T-helper 2 cell (primary cell): ENCODE results near the gene KCNN1.
A peak's percentile ranks its signal among the peaks of the same experiment; 100 is the strongest.
"Not testable (repeated sequence)": the region's sequence is repeated elsewhere in the genome, so short reads cannot be mapped to it uniquely, and the experiment has no call there.

Experiments used
- DNase-seq, 5 experiments: peaks; one replicate each; pipeline versions ENCODE4 v3.0.0 to v3.0.0-alpha.2; 2012 to 2022
- total RNA-seq, 2 donors: gene quantifications; one replicate each; lab custom pipeline; 2026; lab: John Stamatoyannopoulos, UW

Gene KCNN1
- total RNA-seq = 0 to 0.20 reads per million in 2 donors

DNA sequence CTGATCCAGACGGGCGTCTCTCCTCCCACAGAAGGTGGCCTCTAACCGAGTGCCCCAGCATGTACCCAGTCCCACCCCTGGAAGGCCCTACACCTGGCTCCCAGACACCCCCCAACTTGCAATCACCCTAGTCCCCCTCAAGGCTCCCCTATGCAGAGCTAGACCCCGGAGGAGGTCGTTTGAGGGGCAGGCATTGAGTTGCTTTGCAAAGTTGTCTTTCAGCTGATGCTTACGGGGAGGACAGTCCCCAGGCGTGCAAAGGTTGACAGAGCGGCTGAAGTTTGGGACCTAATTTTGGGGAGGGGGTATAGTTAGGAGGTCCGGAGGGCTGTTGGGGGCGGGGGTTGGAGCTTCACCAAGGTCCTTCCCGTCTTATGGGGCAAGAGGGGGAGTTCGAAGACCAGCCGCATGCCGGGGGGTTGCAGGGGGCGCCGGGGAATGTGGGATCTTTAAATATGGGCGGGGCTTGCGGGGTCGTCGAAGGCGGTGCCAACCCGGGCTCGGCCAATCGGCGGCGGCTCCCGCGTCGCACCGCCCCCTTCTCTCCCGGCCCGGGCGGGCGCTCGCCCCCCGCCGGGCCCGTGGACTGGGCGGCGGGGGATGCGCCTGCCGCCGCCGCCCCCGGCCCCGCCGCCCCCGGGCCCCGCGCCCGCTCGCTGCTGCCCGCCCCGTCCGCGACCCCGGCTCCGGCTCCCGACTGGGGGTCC lies at the start of gene KCNN1:
Gene KCNN1, plus strand, starts transcription at position 558 of the 707 bp plus-strand sequence. CDS start 6,782 bp downstream, outside the sequence.
- no peak for DNase-seq

DNA sequence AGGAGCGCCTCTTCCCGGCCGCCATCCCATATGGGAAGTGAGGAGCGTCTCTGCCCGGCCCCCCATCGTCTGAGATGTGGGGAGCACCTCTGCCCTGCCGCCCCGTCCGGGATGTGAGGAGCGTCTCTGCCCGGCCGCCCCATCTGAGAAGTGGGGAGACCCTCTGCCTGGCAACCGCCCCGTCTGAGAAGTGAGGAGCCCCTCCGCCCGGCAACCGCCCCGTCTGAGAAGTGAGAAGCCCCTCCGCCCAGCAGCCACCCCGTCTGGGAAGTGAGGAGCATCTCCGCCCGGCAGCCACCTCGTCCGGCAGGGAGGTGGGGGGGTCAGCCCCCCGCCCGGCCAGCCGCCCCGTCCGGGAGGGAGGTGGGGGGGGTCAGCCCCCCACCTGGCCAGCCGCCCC lies 48.8 kb upstream of the KCNN1 start:
- DNase-seq = not testable (repeated sequence)

DNA sequence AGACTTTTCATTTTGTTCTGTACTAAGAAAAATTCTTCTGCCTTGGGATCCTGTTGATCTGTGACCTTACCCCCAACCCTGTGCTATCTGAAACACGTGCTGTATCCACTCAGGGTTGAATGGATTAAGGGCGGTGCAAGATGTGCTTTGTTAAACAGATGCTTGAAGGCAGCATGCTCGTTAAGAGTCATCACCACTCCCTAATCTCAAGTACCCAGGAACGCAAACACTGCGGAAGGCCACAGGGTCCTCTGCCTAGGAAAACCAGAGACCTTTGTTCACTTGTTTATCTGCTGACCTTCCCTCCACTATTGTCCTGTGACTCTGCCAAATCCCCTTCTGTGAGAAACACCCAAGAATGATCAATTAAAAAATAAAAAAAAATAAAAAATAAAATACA lies 47.8 kb upstream of the KCNN1 start:
- DNase-seq = not testable (repeated sequence)

DNA sequence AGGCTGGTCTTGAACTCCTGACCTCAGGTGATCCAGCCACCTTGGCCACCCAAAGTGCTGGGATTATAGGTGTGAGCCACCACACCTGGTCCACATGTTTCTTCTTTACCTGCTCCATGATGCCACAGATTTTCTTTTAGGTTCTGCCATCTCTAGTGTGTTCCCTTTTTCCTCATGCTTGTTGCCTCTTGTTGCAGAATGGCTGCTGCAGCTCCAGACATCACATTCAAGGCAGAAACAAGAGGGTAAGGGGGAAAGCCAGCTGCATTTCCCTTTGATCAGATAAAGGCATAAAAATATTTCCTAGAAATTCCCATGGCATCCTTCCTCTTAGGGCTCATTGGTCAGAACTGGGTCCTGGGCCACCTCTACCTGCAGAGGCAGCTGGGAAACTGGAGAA lies 46.4 kb upstream of the KCNN1 start:
- DNase-seq = no peak

DNA sequence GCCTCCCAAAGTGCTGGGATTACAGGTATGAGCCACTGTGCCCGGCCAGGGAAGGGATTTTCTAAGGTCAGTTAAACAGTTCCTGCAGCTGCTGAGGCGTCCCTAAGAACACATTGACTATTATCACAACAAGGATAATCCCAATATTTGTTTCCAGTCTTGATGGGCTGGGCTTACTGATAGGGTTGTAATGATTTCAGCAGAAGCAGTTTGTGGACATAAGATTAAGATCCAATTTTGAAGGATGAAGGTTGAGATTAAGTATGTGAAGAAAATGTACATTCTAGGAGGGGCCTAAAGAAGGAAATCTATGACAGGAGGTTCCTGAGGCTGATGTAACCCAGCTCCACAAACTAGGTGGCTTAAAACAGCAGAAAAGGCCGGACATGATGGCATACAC lies 44.8 kb upstream of the KCNN1 start:
- no peak for DNase-seq

DNA sequence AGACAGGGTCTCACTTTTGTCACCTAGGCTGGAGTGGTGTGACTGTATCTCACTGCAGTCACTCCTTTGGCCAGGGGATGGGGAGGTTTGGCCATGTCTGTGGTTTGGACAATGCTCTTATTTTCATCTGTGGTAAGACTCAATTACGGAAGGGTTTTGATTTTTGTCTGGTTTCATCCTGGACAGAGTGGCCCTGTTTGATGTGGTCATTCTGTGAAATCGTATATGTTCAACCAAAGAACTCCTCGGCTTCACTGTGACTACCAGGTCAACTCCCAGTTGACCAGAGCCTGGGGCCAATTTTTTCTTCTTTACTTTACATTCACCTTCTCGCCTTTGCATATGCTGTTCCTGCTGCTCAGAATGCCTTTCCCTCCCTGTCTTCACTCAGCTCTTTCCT lies 40.9 kb upstream of the KCNN1 start:
- no peak for DNase-seq

DNA sequence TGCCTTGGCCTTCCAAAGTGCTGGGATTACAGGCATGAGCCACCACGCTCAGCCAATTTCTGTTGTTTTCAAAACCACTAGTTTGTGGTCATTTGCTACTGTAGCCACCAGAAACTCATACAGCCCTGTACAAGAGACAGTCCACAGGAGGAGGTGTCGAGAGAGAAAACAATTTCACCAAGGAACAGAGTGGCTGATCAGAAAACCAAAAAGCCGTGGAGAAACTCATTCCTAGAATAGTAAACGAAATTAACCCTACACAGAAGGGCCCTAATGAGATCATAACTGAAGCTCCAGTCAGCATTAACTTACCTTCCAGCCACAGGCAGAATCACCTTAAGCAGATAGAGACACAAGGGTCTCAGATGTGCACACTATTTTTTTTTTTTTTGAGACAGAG lies 37.9 kb upstream of the KCNN1 start:
- peak in 1 of 5 experiments; percentile 25 for DNase-seq

DNA sequence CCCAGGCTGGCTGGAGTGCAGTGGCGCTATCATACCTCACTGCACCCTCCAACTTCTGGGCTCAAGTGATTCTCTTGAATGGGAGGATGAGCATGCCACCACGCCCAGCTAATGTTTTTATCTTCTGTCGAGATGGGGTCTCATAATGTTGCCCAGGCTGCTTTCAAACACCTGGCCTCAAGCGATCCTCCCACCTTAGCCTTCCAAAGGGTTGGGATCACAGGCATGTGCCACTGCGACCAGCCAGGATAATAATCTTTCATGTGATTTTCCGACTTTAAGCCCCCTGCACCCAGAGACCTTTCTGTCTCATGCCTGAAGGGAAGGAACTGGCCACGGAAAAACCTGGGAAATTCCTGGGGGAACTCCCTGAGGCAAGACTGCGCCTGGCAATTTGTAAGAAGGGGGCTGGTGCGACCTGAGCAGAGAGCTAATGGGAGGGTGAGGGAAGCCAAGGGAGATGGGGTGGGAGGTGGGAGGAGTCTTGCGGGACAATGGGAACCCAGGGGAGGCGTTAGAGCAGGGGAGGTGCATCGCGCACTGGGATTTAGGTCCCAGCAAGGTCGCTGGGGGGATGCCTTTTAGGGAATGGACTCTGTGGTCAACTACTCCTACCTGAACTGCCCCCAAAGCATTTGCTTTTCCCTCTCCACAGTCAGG lies 35.2 kb upstream of the KCNN1 start:
- DNase-seq = no peak

DNA sequence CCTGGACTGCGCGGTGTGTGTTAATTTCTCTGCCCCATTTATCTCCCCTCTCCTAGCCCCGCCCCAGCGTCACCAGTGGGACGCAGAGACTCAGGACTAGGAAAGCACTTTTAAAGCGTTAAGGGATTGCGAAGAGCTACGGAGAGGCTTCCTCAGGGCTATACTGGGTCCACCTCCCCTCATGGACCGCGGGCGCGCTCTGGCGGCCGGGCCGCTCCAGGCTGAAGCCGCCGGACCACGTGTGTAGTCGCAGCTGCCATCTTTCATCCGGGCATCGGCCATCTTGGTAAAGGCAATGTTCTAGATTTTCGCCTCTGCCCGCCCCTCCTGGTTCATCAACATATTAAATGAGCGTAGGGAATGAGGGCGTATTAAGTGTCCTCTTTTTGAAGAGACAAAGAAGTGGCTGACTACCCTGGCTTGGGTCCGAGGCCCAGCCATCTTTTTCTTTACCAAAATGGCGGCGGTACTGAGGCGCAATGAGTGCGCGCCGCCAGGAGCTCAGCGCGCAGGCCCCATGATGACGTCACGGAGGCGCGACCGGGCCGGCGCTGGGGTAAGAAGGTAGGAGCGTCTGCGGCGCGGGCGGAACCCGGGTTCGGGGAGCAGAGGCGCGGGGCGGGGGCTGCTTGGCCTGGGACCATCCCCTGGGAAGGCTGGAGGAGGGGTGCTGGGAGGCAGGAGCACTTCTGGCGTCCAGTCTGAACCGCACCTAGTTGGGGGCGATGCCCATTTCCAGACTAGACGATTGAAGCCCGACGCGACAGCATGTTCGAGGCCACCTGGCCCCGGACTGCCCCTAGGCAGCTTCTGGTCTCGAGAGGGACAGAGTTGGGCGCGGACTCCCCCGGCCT lies 34.2 kb upstream of the KCNN1 start, which contains the start of gene CCDC124:
Gene CCDC124, plus strand, starts transcription at position 531 of the 854 bp plus-strand sequence. CDS start 3,406 bp downstream, outside the sequence.
- peak; percentile 81 to 95 (median 87) for DNase-seq

DNA sequence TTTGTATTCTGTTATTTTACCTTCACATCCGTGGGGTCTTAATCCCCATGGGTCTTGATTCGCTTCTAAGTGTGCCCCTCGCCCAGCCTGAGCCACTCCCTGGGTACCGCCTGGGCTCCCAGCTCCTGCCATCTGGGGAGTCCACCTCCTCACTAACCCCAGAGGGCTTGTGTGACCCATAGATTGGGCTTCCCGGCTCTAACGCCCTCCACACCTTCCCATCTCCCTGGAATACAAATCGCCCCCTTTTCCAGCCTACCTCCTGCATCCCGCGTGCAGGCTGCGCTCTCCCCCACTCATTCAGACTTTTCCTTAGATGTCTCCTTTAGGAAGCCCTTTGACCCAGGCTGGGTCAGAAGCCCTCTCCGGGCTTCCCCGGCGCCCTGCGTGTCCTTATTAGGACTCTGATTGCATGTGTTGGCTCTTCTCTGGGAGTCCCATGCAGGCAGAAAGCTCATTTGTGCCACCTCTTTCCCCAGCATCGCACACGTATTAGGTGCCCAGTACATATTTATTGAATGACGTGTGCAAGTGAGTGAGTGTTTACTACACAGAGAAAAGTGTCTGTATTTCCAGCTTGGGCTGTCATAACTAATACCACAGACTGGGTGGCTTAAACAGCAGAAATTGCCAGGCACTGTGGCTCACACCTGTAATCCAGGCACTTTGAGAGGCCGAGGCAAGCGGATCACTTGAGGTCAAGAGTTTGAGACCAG lies 33.3 kb upstream of the KCNN1 start:
- no peak for DNase-seq

DNA sequence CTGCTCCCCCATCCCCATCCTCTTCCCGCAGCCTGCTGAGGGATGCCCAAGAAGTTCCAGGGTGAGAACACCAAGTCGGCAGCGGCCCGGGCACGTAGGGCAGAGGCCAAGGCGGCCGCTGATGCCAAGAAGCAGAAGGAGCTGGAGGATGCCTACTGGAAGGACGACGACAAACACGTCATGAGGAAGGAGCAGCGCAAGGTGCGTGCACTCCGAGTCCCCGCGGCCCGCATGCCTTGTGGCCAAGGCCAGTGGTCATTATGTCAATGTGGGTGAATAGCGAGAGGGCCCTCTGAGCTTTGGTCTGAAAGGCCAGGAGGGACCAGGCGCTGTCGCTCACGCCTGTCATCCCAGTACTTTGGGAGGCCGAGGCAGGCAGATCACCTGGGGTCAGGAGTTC lies 30.5 kb upstream of the KCNN1 start:
- no peak for DNase-seq

DNA sequence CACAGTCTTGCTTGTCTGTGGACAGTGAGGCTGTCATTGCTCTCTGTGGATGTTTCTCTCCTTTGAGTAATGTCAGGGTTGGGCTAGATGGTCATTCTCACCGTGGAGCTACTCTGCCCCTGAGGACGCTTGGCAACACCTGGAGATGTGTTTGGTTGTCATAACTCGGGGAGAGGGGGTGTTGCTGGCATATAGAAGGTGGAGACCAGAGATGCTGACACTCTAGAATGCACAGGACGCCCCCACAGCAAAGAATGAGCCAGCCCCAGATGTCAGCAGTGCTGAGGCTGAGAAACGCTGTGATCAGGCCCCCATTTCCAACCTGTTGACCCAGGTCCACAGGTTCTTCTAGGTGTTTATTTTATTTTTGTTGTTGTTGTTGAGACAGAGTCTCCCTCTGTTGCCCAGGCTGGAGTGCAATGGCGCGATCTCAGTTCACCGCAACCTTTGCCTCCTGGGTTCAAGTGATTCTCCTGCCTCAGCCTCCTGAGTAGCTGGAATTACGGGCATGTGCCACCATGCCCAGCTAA lies 29.5 kb upstream of the KCNN1 start:
- DNase-seq = no peak

DNA sequence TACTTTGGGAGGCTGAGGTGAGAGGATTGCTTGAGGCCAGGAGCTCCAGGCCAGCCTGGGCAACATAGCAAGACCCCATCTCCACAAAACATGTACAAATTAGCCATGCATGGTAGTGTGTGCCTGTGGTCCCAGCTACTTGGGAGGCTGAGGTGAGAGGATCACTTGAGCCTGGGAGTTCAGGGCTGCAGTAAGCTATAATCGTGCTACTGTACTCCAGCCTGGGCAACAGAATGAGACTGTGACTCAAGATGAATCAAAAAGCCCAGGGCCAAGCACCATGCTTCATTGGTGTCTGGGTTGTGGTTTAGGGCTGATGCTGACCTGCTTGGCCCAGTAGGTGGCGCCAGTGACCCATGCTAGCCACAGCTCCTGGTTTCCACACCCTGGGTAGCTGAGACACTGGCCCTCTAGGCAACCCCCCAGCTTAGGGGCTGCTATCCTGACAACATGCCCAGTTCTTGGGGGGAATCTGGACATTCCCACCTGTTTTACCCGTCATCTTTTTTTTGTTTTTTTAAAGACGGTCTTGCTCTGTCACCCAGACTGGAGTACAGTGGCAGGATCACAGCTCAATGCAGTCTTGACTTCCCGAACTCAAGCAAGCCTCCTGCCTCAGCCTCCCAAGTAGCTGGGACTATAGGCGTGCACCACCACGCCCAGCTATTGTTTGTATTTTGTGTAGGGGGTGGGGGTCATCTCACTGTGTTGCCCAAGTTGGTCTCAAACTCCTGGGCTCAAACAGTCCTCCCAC lies 28.6 kb upstream of the KCNN1 start:
- peak; percentile 64 to 78 (median 73) for DNase-seq

DNA sequence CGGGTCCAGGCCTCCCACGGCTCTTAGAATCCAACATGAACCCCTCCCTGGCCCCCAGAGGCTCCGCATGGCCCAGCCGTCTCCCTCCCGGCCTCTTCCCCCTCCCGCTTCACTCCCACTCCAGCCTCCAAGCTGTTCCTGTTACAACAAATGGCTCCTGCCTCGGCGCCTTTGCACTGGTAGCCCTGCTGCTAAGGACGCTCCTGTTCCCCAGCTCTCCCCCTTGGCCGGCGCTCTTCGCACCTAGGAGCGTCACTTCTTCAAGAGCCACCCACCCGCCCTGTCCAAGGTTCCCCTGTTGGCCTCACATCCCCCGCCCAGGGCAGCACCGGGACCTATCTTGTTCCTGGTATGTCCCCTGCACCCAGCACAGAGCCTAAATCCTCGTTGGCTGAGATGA lies 24.7 kb upstream of the KCNN1 start:
- no peak for DNase-seq

DNA sequence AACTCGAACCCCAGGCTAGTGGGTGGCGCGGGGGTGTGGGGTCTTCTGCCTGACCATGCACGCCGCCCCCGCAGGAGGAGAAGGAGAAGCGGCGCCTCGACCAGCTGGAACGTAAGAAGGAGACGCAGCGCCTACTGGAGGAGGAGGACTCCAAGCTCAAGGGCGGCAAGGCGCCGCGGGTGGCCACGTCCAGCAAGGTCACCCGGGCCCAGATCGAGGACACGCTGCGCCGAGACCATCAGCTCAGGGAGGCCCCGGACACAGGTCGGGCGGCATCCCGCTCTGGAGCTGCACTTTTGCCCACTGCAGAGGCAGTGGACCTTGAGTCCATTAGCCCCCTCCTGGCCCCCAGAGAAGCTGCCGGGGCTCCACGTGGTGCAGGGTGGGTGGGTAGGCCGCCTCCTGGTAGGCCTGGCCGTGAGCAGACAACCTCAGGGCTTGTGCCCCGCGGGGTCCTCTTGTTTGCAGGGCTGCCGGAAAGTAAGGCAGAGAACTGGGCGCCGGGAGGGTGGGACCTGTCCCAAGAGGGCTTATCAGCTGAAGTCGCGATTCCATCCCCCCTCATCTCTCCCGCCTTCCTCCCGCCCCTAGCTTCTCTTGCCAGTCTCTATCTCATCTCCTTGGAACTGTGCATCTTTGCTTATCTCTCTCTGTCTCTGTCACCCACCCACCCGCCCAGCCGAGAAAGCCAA lies 24.2 kb upstream of the KCNN1 start:
- no peak for DNase-seq

DNA sequence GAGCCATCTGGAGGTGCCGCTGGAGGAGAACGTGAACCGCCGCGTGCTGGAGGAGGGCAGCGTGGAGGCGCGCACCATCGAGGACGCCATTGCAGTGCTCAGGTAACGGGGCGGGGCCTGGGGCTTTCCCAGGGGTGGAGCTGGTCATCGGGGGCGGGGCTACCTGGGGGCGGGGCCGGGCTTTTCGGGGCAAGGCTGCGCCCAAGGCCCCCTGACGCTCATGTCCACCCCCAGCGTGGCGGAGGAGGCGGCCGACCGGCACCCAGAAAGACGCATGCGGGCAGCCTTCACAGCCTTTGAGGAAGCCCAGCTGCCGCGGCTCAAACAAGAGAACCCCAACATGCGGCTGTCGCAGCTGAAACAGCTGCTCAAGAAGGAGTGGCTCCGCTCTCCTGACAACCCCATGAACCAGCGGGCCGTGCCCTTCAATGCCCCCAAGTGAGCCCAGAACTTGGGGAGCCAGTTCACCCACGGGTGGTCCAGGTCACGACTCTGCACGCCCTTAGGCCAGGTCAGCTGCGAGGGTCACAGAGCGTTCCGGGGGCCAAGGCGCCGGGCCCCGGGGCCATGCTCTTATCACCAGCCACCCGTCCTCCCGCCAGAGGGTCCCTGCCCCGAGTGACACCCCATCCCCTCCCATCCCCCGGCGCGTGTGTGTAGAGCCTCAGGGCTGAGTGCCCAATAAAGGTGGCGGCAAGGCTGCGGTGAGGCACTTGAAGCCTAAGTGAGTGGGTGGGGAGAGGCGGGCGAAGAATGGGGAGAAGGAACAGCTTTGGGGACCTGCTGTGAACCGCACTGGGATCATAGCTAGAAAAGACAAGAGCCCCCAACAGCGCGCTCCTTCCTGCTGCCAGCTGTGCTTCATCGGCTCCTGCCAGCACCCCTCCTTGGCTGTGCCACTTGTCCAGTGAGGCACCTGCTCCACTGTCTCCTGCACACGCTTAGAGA lies 23.4 kb upstream of the KCNN1 start:
- DNase-seq = no peak

DNA sequence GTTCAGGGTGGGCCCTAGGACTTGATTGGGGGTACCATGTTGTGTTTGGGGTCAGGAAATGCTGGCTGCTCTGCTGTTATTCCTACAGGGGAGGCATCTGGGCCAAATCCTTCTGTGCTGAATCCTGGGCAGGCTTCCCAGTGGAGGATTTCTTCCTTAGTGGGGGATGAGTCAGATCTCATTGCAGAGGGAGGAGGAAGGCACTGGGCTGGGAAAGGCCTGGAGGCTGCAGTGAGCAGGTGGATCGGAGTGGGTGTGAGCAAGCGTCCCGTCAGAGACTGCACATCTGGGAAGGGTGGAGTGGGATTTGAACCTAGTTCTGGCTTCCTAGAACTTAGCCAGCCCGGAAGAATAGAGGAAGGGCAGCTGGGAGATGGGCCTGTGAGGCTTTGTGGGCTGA lies 22.6 kb upstream of the KCNN1 start:
- no peak for DNase-seq

DNA sequence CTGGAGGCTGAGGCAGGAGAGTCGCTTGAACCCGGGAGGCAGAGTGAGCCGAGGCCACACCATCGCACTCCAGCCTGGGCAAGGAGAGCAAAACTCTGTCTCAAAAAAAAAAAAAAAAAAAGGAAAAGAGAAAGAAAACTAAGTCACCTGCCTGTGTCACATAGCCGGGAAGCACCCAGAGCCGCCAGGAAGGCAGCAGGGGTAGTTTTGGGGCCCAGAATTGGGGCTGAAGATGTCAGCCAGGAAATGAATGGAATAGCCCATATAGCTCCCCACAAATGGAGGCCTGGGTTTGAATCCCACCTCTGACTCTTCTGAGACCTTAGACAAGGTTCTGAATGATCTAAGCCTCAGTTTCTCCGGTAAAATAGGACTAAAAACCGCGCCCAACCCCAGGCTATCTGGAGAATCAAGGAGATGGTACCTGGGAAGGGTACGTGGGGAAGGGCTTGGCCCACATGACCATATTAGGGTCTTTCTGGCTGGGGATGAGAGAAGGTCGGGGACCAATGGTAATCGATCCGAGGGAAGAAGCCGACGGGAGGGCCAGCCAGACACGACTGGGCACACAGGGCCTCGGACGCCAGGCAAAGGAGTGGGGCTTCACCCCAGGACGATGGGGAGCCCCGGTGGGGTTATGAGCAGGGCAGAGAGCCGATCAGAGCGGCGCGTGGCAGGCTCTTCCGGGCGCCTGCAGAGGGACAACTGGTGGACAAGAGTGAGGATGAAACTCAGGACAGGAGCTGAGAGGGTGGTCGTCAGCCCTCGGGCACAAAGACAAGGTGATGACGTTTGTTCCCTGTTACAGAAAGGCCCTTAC lies 19.7 kb upstream of the KCNN1 start:
- peak in 1 of 5 experiments; percentile 27 for DNase-seq
